Cardiac fibroblast (primary cell): ENCODE data around the gene TGM4.

Experiments used
- DNase-seq, 2 donors: peaks; one replicate each; pipeline versions ENCODE4 v3.0.0 to v3.0.0-alpha.2; 2010; ENCODE audit warnings: low read depth in 2 of 2
- H3K4me3 ChIP-seq, 2 donors: replicated peaks in 1 of 2; 1 replicate in 1 of 2; 2 replicates in 1 of 2; pipeline ENCODE4 v1.5.1; 2011; ENCODE audit warnings: low read depth in 2 of 2, low read length in 2 of 2, mild to moderate bottlenecking in 2 of 2, moderate library complexity in 1 of 2
- CTCF ChIP-seq: IDR thresholded peaks from one replicate; pipeline ENCODE4 v1.5.1; 2011; ENCODE audit warnings: low read depth, mild to moderate bottlenecking, low read length, inconsistent platforms

TGM4 gene

GRCh38 chr3:44913868-44914468 lies 39.6 kb downstream of the TGM4 start:
- TF ChIP-seq CTCF: peak; percentile 88
- no peak overlapping the region for H3K4me3 ChIP-seq
- peak; percentile 77 to 81 for DNase-seq

DNA sequence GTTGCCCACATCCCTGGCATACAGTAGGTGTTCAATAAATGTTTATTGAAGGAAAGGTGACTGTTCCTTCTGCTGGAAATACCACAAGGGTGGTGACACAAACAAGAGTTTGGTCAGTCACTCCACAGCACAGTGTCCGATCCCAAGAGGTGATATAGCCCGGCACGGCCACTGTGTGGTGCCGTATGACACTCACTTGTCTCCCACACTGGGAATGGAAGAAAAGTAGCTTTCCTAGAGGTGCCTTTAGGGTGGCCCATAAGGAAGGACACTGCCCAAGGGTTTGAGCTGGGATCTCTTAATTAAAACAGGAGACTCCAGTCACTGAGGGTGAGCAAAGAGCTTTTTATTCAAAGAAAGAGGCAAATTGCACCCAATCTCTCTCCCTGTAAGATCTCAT lies 40.5 kb downstream of the TGM4 start:
- TF ChIP-seq CTCF: peak; percentile 40
- DNase-seq: peak; percentile 17 to 22

DNA sequence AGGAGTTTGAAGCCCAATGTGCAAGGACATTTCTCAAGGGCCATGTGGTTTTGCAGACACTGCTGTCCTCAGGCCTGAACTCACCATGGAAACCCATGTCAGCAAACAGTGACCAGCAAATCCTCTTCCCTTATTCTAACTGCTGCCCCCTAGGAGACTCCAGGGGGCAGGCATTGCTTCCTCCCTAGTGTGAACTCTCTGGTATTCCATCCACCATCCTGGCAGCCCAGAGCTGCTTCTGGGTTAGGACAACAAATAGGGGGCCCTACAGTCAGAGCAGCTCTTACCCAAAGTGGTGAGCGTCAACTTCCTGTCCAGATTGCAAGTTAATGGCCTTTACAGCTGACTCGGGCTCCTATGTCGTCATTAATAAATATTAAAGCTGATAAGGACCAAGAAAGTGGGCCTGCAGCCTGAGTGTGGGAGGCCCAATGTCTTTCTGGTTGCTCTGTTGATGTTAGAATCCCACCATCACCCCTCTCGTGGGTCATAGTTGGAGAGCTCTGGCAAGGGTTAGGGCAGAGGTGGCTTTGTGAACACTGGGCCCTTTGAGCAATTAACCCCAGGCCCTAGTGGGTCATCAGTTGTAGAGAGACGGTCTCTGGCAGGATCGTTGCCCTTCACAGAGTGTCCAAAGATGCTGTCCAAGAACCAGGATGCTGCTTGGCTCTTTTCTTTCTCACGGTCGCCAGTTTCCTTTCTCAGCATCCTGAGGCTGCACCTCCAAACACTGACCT lies 41.5 kb downstream of the TGM4 start:
- DNase-seq: peak; percentile 36 to 51
- no peak for TF ChIP-seq CTCF
- H3K4me3 ChIP-seq: no peak overlapping the region

More for the DNA sequence above, 40.5 kb downstream of the TGM4 start:
- H3K4me3 ChIP-seq: no peak overlapping the region

DNA sequence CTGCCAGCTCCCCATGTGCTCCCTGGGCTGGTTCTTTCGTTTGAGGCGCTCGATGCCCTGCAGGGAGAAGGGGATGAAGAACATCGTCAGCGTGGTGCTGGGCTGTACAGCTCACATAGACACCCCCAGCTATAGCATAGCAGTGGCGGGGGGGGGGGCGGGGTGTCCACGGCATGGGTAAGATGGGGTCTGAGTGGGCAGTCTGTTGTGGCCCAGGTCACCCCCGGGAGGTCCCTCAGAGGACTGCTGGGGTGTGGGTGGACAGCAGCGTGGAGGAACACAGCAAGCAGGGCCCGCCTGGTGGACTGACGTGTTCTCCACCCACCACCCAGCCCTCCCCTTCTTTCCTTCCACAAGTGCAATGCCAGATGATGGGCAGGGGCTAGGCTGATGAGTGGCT lies 43.7 kb downstream of the TGM4 start:
- DNase-seq: no peak
- no peak for TF ChIP-seq CTCF
- no peak overlapping the region for H3K4me3 ChIP-seq

DNA sequence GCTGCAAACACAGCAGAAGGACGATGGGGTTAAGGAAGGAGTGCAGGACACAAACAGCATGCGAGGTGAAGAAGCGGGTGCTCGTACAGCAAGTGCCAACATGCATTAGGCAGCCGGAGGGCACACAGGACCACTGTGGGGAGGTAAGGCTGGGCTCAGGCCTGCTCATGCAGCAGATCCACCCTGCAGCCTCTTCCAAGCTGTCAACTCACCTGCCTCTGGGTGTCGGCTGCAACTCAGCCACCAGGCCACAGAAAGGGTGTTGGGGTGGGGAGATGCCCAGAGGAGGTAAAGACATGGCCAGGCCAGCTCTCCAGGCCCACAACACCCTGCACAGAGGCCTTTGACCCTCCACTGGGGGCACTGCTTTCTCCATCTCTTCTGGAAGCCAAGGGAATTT lies 44.2 kb downstream of the TGM4 start:
- no peak for DNase-seq
- no peak for TF ChIP-seq CTCF

DNA sequence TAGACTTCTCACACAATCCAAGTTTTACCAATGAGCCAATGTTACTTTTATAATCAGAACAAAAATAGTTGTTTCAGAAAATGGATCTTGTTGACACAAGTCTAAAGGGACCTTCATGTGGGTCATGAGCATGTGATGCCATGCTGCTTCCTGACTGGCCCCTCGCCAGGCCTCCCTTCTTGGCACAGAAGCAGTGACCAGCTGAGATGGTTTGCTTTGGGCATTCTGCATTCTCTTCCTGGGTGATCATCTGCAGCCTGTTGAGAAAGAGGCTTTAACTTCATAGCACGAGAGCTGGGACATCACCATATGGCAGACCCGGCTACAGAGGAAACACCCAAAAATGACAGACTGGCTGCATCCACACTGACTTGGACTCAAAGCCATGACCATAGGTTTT lies 45.7 kb downstream of the TGM4 start:
- peak in 1 of 2 donors; percentile 14 for DNase-seq
- no peak for TF ChIP-seq CTCF
- H3K4me3 ChIP-seq: no peak overlapping the region

More for the DNA sequence above, 44.2 kb downstream of the TGM4 start:
- H3K4me3 ChIP-seq: no peak overlapping the region
